GM18508 (cell line): Measurements from ENCODE around the gene PDE4B.

Source experiments
- ATAC-seq: cut with Tn5 transposase; IDR thresholded peaks from one replicate; pipeline ENCODE4 v1.9.1; 2021; ENCODE audit warnings: moderate number of reproducible peaks; ENCODE audit not compliant: insufficient read depth, unreplicated experiment

Gene PDE4B

GRCh38 chr1:66270119-66270812 lies 477.6 kb downstream of the PDE4B start:
- no peak for ATAC-seq

GRCh38 chr1:66271216-66271903 lies 478.7 kb downstream of the PDE4B start:
- no peak for ATAC-seq

GRCh38 chr1:66271904-66272254 lies 479.2 kb downstream of the PDE4B start:
- ATAC-seq = no peak

- no peak for ATAC-seq
Measured at GRCh38 chr1:66273656-66274055, 481.0 kb downstream of the PDE4B start.

GRCh38 chr1:66274634-66275033 lies 481.9 kb downstream of the PDE4B start:
- ATAC-seq = no peak

GRCh38 chr1:66275083-66275482 lies 482.4 kb downstream of the PDE4B start:
- no peak for ATAC-seq

- no peak for ATAC-seq
Measured at GRCh38 chr1:66275601-66276023, 482.9 kb downstream of the PDE4B start.

GRCh38 chr1:66276218-66276617 lies 483.5 kb downstream of the PDE4B start:
- ATAC-seq = peak; percentile 72

- ATAC-seq = no peak
Measured at GRCh38 chr1:66278260-66279021, 485.7 kb downstream of the PDE4B start.

- ATAC-seq = no peak
Measured at GRCh38 chr1:66281808-66282207, 489.1 kb downstream of the PDE4B start.

GRCh38 chr1:66282343-66282852 lies 489.7 kb downstream of the PDE4B start:
- ATAC-seq = peak; percentile 83

GRCh38 chr1:66282891-66283621 lies 490.4 kb downstream of the PDE4B start:
- no peak for ATAC-seq

- ATAC-seq = peak; percentile 41
Measured at GRCh38 chr1:66283622-66284041, 490.9 kb downstream of the PDE4B start.

- no peak for ATAC-seq
Measured at GRCh38 chr1:66284746-66285145, 492.1 kb downstream of the PDE4B start.

- ATAC-seq = no peak
Measured at GRCh38 chr1:66285618-66286270, 493.0 kb downstream of the PDE4B start.

- ATAC-seq = no peak
Measured at GRCh38 chr1:66286307-66286706, 493.6 kb downstream of the PDE4B start.

GRCh38 chr1:66288048-66288447 lies 495.4 kb downstream of the PDE4B start:
- no peak for ATAC-seq

GRCh38 chr1:66290761-66291530 lies 498.3 kb downstream of the PDE4B start:
- no peak for ATAC-seq

- no peak for ATAC-seq
Measured at GRCh38 chr1:66291531-66291864, 498.8 kb downstream of the PDE4B start.
